GM21825 (cell line): Measurements from ENCODE around the gene TFIP11.

Experiments
- ATAC-seq: cut with Tn5 transposase; IDR thresholded peaks from one replicate; pipeline ENCODE4 v1.9.1; 2021; ENCODE audit warnings: mild to moderate bottlenecking, moderate library complexity; ENCODE audit not compliant: unreplicated experiment

Gene TFIP11

GRCh38 chr22:26514419-26515161 is 2.3 kb upstream of the TFIP11 start:
- no peak for ATAC-seq

GRCh38 chr22:26513838-26514237 is 1.6 kb upstream of the TFIP11 start:
- no peak for ATAC-seq

GRCh38 chr22:26508148-26508547 is 4.1 kb downstream of the TFIP11 start:
- no peak for ATAC-seq

GRCh38 chr22:26503758-26504157 is 8.5 kb downstream of the TFIP11 start:
- no peak for ATAC-seq

GRCh38 chr22:26502688-26503561 is 9.3 kb downstream of the TFIP11 start:
- ATAC-seq: no peak

- ATAC-seq: no peak
Measured at GRCh38 chr22:26501996-26502395, 10.3 kb downstream of the TFIP11 start.

- no peak for ATAC-seq
Measured at GRCh38 chr22:26499188-26499703, 13.0 kb downstream of the TFIP11 start.

GRCh38 chr22:26496456-26496855 is 15.8 kb downstream of the TFIP11 start:
- ATAC-seq: no peak

GRCh38 chr22:26494506-26494905 is 17.8 kb downstream of the TFIP11 start:
- ATAC-seq: no peak

GRCh38 chr22:26492220-26492619 is 20.1 kb downstream of the TFIP11 start:
- no peak for ATAC-seq

- no peak for ATAC-seq
Measured at GRCh38 chr22:26489447-26490036, 22.7 kb downstream of the TFIP11 start.

GRCh38 chr22:26487996-26488395 is 24.3 kb downstream of the TFIP11 start:
- no peak for ATAC-seq

GRCh38 chr22:26486394-26486793 is 25.9 kb downstream of the TFIP11 start:
- ATAC-seq: no peak

- no peak for ATAC-seq
Measured at GRCh38 chr22:26485806-26486390, 26.4 kb downstream of the TFIP11 start.

GRCh38 chr22:26485013-26485412 is 27.3 kb downstream of the TFIP11 start:
- no peak for ATAC-seq

- ATAC-seq: no peak
Measured at GRCh38 chr22:26484360-26484706, 27.9 kb downstream of the TFIP11 start.

- peak; percentile 68 for ATAC-seq
Measured at GRCh38 chr22:26483439-26484359, 28.6 kb downstream of the TFIP11 start, which contains the start of the genes HPS4 and SRRD. TSS of gene HPS4 (minus strand) at chr22:26483783. CDS start at chr22:26481762, 2,021 bp downstream. TSS of gene SRRD (plus strand) at chr22:26483877. CDS start at chr22:26483891, 14 bp downstream.

- ATAC-seq: no peak
Measured at GRCh38 chr22:26483043-26483438, 29.2 kb downstream of the TFIP11 start.

- ATAC-seq: no peak
Measured at GRCh38 chr22:26482161-26482560, 30.1 kb downstream of the TFIP11 start.

GRCh38 chr22:26481694-26482093 is 30.6 kb downstream of the TFIP11 start:
- ATAC-seq: no peak
